Measurements from ENCODE around the gene PANX3. TPM values are rescaled to one million over a fixed set of nuclear protein-coding genes. Genes with fewer than 3 reads are reported as not detected.
A peak's percentile ranks its signal among the peaks of the same experiment; 100 is the strongest.

Gene PANX3
- total RNA-seq, 1 donor from 2014 or later: not detected

DNA sequence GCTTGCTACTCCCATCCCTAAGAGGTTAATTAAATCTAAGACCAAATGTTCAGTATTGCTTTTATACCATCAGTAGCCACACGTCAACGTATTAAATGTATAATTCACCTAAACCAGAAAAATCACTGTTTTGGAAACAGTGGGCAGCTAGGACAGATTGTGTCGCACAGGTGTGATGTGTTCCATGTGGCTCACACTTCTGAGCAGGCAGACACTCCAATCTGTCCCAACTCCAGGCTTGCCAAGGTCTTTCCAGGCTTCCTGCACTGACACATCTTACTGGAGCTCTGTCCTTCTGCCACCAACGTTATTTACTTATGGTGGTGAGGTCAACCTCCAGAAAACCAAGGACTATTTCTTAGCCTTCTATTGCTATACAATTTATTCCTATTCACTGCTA, 50.9 kb downstream of the PANX3 start:
- H3K27ac Mint-ChIP-seq: no peak overlapping the region
- H3K9me3 Mint-ChIP-seq: no peaks in the 10 kb centered on the region
- intact Hi-C loops (cut with micrococcal nuclease): no loop called here
- DNase-seq (no peak), ATAC-seq (ENCODE audit: low read depth) (no peak)
- H3K4me3 Mint-ChIP-seq: no peak overlapping the region
- ChIA-PET CTCF (no interaction called here), POLR2A (no interaction called here)
- TF ChIP-seq, protein P1, sequence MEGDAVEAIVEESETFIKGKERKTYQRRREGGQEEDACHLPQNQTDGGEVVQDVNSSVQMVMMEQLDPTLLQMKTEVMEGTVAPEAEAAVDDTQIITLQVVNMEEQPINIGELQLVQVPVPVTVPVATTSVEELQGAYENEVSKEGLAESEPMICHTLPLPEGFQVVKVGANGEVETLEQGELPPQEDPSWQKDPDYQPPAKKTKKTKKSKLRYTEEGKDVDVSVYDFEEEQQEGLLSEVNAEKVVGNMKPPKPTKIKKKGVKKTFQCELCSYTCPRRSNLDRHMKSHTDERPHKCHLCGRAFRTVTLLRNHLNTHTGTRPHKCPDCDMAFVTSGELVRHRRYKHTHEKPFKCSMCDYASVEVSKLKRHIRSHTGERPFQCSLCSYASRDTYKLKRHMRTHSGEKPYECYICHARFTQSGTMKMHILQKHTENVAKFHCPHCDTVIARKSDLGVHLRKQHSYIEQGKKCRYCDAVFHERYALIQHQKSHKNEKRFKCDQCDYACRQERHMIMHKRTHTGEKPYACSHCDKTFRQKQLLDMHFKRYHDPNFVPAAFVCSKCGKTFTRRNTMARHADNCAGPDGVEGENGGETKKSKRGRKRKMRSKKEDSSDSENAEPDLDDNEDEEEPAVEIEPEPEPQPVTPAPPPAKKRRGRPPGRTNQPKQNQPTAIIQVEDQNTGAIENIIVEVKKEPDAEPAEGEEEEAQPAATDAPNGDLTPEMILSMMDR (IDR thresholded peaks at IDR 0.05): no peak
- no peaks in the 10 kb centered on the region for H3K4me1 Mint-ChIP-seq
- no peaks in the 10 kb centered on the region for H3K27me3 Mint-ChIP-seq
- peaks cover 5% of the 10 kb centered on the region for H3K36me3 Mint-ChIP-seq (ENCODE audit: low read depth)

DNA sequence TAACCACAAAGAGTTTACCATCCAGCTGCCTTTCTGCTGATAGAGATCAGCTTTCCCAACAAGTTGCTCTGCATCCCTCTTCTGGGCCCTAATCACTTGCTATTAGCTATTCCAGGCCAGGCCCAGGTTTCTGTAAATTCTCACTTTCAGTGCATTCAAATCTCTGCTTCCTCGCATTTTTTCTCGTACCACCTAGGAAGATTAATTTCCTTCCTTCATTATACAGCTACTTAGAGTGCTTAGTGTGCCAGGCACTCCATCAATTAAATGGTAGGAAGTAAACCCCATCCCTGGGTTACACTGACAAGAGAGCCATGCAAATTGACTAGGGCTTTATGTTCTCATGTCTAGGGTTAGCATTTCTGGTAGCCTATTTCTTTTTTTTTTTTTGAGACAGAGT, 52.6 kb downstream of the PANX3 start:
- Mint-ChIP-seq H3K4me3 (no peak overlapping the region), H3K9me3 (no peaks in the 10 kb centered on the region), H3K27me3 (no peaks in the 10 kb centered on the region), H3K36me3 (ENCODE audit: low read depth) (peaks cover 3% of the 10 kb centered on the region), H3K27ac (no peak overlapping the region), H3K4me1 (no peaks in the 10 kb centered on the region)
- ATAC-seq (ENCODE audit: low read depth): no peak
- DNase-seq: no peak
- intact Hi-C loops (cut with micrococcal nuclease): no loop called here
- TF ChIP-seq, protein P1 (IDR thresholded peaks at IDR 0.05): no peak
- ChIA-PET CTCF (interaction anchor here (0.7 to 1.2 kb wide), 3 partner anchors 61 to 174 kb away, joined by 3 to 6 read pairs (median 3); no protein-coding TSS in a partner anchor), POLR2A (no interaction called here)

DNA sequence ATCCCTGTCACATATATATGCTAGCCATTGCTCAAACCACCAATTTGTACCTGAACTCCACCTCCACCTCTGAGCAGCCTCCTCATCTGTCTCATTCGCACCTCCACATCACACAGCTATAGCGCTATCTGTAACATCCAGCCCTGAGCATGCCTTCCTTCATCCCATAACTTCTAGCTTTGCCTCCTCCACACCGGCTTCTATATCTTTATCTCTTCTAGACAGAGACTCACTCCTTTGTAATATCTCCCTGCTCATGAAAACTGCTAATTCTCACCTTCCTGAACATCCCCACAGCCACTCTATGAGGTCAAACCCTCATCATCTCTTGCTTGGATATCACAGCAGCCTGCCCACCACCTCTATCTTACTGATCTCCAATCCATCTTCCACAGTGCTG, 56.4 kb downstream of the PANX3 start:
- H3K27me3 Mint-ChIP-seq: no peaks in the 10 kb centered on the region
- H3K4me1 Mint-ChIP-seq: peaks cover 14% of the 10 kb centered on the region
- H3K4me3 Mint-ChIP-seq: no peak overlapping the region
- no peak overlapping the region for H3K27ac Mint-ChIP-seq
- ChIA-PET POLR2A (no interaction called here), CTCF (interaction anchor here (0.9 to 2.1 kb wide), 3 partner anchors 23 to 170 kb away, joined by 3 to 5 read pairs (median 4); no protein-coding TSS in a partner anchor)
- H3K9me3 Mint-ChIP-seq: no peaks in the 10 kb centered on the region
- DNase-seq (no peak), ATAC-seq (ENCODE audit: low read depth) (no peak)
- intact Hi-C loops (cut with micrococcal nuclease): no loop called here
- TF ChIP-seq, protein P1 (IDR thresholded peaks at IDR 0.05): no peak
- H3K36me3 Mint-ChIP-seq (ENCODE audit: low read depth): no peaks in the 10 kb centered on the region

DNA sequence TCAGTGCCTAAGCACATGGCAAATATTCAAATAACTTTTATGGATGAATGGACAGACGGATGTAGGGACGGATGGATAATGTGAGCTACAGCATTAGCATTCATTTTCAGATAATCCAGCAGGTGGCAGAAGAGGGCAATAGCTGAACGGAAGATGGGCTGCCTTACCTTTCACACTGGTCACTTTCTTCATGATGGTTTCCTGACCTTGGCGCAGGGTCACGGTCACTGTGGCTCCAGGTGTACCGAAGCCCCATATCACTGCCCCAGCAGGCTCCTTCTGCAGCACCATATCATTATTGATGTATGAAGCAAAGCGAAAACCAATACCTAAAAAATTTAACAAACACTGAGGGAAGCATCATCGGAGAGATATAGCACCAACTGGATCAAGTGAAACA, 58.0 kb downstream of the PANX3 start:
- no peaks in the 10 kb centered on the region for H3K27me3 Mint-ChIP-seq
- ATAC-seq (ENCODE audit: low read depth) (no peak), DNase-seq (peak; percentile 16)
- H3K9me3 Mint-ChIP-seq: no peaks in the 10 kb centered on the region
- POLR2A ChIA-PET: interaction anchor here (0.5 to 2.7 kb wide), 4 partner anchors 91 to 1218 kb away, joined by 3 to 17 read pairs (median 6); partner anchors contain the start of gene MSANTD2
- H3K27ac Mint-ChIP-seq: no peak overlapping the region
- peaks cover 2% of the 10 kb centered on the region for H3K36me3 Mint-ChIP-seq (ENCODE audit: low read depth)
- TF ChIP-seq, protein P1 (IDR thresholded peaks at IDR 0.05): peak; percentile 75
- peaks cover 25% of the 10 kb centered on the region for H3K4me1 Mint-ChIP-seq
- no peak overlapping the region for H3K4me3 Mint-ChIP-seq
- CTCF ChIA-PET: interaction anchor here (0.6 to 3.4 kb wide), 28 partner anchors 9 to 207 kb away, joined by 3 to 162 read pairs (median 6); partner anchors contain the start of genes ESAM, MSANTD2 and NRGN
- intact Hi-C loops (cut with micrococcal nuclease): loop anchor here (1.0 kb wide), 7 partner anchors 25 to 198 kb away; no protein-coding TSS in a partner anchor

Other genes starting within 250 kb of the PANX3 start
- gene OR8B2, start 226.9 kb upstream of the PANX3 start, total RNA-seq: not detected in 2 replicates
- gene OR8B3, start 212.4 kb upstream of the PANX3 start, total RNA-seq: not detected in 2 replicates
- not detected in 2 replicates for gene OR8B4, start 186.6 kb upstream of the PANX3 start, total RNA-seq
- not detected in 2 replicates for gene OR8B8, start 165.7 kb upstream of the PANX3 start, total RNA-seq
- gene OR8B12, start 67.8 kb upstream of the PANX3 start, total RNA-seq: not detected in 2 replicates
- not detected in 2 replicates for gene OR8A1, start 41.4 kb upstream of the PANX3 start, total RNA-seq
- gene TBRG1, start 11.4 kb downstream of the PANX3 start, total RNA-seq: 43.7 and 54.6 TPM in 2 replicates
- 2.6 and 3.4 TPM in 2 replicates for gene SIAE, start 62.3 kb downstream of the PANX3 start, total RNA-seq
- gene SPA17, start 62.5 kb downstream of the PANX3 start, total RNA-seq: 1.2 and 1.6 TPM in 2 replicates
- gene NRGN, start 128.5 kb downstream of the PANX3 start, total RNA-seq: 0.69 and 1.0 TPM in 2 replicates
- gene VSIG2, start 140.8 kb downstream of the PANX3 start, total RNA-seq: 0.20 TPM in 2 replicates
- 2.3 and 4.0 TPM in 2 replicates for gene ESAM, start 150.9 kb downstream of the PANX3 start, total RNA-seq
- gene MSANTD2, start 189.0 kb downstream of the PANX3 start, total RNA-seq: 17.7 and 21.0 TPM in 2 replicates